ENCODE measurements around the gene CYP3A5.
"Not testable (repeated sequence)": the region's sequence is repeated elsewhere in the genome, so short reads cannot be mapped to it uniquely, and the experiment has no call there.

The CYP3A5 gene

DNA sequence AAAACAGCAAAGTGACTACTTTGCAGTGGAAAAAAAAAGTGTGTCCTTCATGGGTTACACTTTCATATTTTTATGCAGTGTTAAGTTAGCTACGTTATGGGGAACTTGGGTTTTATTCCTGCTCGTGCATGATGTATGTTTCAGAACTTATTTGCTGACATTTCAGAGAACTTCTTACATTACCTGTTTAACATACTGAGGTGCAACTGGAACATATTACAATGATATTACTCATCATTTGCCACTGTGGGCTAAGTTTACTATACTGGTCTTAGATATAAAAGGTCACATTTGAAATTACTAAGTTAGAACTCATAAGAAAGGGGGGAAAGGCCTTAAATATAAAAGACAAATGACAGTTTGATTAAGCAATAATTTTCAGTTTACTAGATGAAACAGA, 42.4 kb downstream of the CYP3A5 start:
- not testable (repeated sequence) for DNase-seq

DNA sequence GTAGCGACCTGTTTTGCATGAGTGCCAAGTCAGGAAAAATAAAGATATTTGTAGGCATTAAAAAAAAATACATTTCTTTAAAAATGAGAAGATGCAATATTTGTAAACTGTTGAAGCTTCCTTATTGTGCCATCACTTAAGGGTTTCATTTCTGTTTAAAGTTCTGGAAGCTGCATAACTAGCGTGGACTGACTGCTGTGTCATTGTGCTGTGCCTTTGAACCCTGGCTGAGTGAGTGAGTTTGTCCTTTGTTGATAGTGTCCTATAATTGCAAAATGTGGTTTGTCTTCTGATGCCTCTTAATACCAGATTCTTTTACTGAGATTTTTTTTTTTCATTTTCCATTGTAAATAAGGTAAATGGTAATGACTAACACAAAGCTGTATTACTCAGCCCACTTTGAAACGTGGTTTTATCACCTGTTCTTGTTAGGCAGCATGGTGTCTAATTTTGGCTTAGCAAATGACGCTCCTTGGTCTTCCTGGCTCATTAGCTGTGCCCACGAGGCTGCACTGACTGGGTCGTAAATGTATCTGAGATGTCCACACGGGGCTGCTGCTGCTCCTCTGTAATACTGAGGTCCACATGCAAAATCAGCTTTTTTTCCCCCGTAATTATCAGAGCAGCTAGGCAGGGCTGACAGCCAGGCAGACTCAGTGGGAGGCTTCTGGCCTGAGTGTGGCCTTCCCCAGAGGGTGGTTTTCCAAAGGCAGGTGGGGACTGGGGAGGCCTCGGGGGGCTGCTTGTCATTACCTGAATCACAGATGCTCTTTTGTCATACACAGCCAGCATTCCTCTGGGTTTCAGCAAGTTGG, 48.3 kb downstream of the CYP3A5 start:
- peak; percentile 35 for DNase-seq

DNA sequence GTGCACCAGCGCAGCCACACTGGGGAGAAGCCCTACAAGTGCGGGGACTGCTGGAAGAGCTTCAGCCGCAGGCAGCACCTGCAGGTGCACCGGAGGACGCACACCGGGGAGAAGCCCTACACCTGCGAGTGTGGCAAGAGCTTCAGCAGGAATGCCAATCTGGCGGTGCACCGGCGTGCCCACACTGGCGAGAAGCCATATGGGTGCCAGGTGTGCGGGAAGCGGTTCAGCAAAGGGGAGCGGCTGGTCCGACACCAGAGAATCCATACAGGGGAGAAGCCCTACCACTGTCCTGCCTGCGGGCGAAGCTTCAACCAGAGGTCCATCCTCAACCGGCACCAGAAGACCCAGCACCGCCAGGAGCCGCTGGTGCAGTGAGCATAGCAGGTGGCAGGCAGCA, 50.2 kb downstream of the CYP3A5 start:
- no peak for DNase-seq

DNA sequence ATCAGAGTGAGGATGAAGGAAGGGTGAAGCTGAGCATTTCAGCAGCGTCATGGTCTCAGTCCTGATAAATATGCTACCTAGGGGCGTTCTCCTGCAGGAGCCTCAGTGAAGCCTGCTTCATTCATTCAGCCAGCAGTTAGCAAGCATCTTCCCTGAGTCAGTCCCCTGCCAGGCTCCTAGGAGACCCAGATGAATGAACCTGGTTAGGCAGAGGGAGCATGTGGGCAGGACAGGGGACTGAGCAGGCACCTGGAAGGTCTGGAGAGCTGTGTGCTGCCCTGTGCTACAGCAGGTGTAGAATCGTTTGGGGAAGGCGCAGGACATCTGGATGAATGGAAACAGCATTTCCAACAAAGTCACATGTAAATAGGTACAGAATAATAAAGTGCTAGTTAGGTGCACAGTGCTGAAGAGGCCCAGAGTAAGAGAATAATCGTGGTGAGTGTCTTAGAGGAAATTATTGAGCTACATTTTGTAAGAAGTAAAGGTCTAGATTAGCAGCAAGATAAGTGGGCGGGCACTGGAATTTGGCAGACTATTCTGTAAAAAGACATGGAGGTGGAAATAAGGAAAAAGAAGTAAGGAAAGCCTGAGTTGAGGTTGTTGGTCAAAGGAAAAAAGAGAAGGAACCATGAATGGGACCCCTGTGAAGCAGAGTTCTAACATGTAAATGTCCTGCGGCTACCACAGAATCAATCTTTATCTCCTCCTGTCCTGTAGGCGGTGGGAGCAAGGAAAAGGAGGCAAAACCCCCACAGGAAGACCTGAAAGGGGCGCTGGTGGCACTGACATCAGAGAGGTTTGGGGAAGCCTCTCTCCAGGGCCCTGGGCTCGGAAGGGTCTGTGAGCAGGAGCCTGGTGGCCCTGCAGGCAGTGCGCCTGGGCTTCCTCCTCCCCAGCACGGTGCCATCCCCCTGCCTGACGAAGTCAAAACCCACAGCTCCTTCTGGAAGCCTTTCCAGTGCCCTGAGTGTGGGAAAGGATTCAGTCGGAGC, 51.0 kb downstream of the CYP3A5 start:
- no peak for DNase-seq

DNA sequence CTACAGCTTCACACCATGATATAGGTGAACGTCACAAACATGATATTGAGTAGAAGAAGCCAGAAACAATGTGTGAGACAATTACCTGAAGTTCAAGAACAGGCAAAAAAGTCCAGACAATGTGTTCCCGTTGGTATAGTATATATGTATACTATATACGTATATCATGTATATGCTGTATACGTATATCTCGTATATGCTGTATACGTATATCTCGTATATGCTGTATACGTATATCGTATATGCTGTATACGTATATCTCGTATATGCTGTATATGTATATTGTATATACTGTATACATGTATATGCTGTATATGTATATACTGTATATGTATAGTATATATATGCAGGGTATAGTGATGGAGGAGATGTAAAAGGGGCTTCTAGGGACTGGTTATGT, 52.3 kb downstream of the CYP3A5 start:
- no peak for DNase-seq

GRCh38 chr7:99626661-99627060, 53.1 kb downstream of the CYP3A5 start:
- DNase-seq = no peak

DNA sequence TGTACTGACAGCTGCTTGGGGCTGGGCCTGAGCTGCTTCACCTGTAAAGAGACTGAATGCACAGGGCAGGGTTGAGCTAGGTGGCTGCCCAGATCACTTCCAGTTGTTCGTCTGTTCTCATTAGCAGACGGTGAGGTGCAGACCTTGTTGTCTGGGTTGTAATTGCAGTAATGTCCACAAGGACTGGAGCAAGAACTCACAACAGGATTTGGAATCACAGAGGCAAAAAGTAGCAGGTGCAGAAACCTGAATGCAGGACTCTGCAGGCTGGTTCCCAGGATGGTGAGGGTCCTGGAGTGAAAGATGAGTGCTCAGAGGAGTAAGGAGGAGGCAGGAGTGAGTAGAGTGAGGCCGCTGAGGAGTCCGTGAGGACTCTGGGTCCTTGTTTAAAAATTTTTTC, 53.8 kb downstream of the CYP3A5 start:
- no peak for DNase-seq

GRCh38 chr7:99625321-99625720, 54.5 kb downstream of the CYP3A5 start:
- DNase-seq = no peak

DNA sequence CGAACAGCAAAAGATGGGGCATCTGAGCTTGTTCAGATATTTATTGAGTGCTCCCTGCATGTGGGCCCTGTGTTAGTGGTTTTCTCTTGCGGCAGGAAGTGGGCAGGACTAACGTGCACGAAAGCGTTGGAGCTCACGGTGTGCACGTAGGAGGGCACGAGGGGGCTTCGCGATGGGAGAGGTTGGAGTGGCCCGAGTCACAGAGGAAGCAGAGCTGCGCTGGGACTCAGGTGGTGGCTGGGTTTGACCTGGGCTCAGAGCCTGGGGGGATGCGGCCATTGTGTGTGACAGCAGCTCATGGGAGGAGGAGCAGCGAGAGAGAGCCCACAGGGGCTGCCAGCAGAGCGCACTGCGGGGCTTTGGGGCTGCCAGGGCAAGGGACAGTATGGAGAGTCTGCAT, 55.3 kb downstream of the CYP3A5 start:
- peak; percentile 52 for DNase-seq

- DNase-seq = peak; percentile 50
Measured at GRCh38 chr7:99623702-99624447, 55.9 kb downstream of the CYP3A5 start.

GRCh38 chr7:99623091-99623693, 56.6 kb downstream of the CYP3A5 start:
- peak; percentile 4 for DNase-seq

DNA sequence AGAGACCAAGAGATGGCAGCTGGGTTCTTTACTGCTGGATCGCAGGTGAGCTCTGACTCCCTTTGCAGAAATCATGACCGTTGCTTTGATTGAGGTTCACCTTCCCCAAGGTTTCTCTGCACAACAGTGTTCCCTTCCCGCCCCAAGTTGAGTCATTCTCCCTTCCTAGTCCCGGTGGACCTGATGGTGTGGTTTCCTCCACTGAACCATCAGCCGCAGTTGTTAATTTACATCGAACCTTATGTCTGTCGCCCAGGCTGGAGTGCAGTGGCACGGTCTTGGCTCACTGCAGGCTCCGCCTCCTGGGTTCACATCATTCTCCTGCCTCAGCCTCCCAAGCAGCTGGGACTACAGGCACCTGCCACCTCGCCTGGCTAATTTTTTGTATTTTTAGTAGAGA, 57.2 kb downstream of the CYP3A5 start:
- no peak for DNase-seq

DNA sequence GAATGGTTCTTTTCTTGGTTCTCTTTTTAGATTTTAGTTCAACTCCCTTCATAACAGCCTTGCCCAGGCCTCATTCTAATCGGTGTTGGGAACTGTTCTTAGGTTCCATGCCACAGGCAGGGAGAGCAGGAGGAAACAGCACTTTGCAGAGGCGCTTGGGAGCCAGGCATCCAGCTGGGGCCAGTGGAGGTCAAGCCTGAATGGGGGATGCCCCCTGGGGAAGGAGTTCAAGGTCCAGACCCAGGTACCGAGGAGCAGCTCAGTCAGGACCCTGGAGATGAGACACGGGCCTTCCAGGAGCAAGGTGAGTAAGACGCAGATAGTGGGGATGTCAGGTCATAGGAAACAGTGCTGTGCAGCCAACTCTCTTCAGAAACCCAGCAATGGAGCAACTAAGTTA, 58.5 kb downstream of the CYP3A5 start:
- no peak for DNase-seq

- no peak for DNase-seq
Measured at GRCh38 chr7:99619571-99620130, 60.1 kb downstream of the CYP3A5 start.

DNA sequence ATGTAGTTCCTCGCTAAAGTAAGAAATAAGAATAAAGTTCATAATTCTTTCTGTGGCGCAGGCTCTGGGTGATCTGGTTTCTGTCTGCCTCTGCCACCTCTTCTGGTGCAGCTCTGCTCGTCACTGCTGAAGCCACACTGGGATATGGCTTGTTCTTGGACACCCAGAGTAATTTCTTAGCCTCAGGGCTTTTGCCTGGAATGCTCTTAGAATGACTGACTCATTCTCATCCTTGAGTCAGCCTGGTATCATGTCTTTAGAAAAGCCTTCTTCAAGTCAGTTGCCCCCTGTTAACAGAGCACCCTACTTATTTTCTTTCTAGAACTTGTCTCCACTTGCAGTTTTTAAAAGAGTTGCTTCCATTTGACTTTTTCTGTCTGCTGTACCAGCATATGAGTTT, 61.1 kb downstream of the CYP3A5 start:
- no peak for DNase-seq

GRCh38 chr7:99617192-99617781, 62.5 kb downstream of the CYP3A5 start:
- no peak for DNase-seq

DNA sequence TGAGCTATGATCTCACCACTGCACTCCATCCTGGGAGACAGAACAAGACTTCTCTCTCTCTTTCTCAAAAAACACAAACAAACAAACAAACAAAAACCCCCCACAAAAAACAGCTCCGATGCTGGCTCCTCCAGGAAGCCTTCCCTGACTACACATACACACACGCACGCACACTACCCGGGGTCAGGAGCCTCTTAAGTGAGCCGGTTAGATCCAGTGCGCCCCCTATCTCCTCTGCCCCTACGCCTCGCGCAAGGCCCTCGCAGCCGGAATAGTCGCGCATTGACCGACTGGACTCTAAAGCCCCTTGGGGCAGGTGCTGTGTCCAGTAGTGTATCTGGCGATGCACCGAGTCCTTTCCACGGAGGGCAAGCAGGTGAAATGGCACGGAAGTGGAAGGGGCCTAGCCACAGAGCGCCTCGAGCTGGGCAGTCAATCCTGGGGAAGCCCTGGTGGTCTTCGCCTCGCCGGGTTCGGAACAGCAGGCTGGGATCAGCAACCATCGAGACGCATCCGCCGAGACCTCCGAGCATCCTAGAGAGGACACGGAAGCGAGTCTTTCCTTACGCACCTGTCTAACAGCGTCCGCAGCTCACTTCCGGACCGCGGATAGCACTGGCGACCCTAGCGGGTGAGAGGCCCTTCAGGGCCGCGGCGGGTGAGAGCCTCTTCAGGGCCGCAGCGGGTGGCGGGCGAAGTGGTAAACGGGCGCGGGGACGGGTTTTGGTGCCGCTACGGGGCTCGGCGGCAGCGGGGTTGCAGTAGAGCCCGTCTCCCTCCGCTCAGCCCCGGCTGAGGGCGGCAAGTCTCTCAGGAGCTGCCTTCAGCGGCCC, 63.2 kb downstream of the CYP3A5 start, which contains the start of gene ZSCAN25:
ZSCAN25 (plus strand) TSS at position 588 of the 833 bp plus-strand sequence. CDS start 2,661 bp downstream, outside the sequence.
- peak; percentile 84 for DNase-seq

DNA sequence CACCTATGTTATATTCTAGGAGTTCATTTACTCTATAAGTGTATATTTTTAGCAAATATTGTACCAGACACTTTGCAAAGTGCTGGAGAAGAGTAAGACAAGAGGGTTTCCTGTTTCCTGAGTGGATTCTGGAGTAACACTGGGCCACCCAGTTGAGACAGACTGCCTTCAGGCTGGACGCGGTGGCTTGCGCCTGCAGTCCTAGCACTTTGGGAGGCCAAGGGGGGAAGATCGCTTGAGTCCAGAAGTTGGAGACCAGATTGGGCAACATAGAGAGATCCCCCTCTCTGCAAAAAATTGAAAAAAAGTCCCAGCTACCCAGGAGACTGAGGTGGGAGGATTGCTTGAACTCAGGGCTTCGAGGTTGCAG, 63.8 kb downstream of the CYP3A5 start:
- DNase-seq = peak; percentile 23

DNA sequence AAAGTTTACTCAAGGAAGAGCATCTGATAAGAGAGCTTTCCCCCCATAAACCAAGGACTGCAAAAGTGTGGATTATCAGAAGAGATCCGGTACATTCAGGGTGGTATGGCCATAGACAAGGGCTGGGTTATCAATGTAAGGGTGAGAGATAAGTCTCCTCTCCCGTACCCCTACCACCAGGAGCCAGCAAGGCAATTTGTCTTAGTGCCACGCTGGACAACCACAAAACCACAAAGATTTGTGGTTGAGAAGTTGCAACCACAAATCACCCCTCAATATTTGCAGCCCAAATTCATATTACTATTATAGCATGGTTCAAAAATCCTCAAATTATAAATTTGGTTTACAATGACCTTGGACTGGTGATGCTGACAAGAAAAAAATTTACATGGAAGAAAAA, 65.3 kb downstream of the CYP3A5 start:
- DNase-seq = peak; percentile 1

GRCh38 chr7:99607548-99607947, 72.2 kb downstream of the CYP3A5 start:
- no peak for DNase-seq

- DNase-seq = no peak
Measured at GRCh38 chr7:99606531-99606930, 73.3 kb downstream of the CYP3A5 start.
